CD14-positive monocyte (primary cell): ENCODE measurements around the gene EDN3. TPM values are rescaled to one million over a fixed set of nuclear protein-coding genes. Genes with fewer than 3 reads are reported as not detected.

Experiments used
- DNase-seq, 3 donors: peaks; one replicate each; pipeline ENCODE4 v3.0.0-alpha.2; 2011 to 2022
- H2AFZ ChIP-seq: 2 replicates; pipeline ENCODE4 v1.6.0; 2012; ENCODE audit warnings: mild to moderate bottlenecking, low read depth, low read length, inconsistent platforms; ENCODE audit not compliant: insufficient read depth, poor library complexity, severe bottlenecking
- H3K27ac ChIP-seq, 2 donors: 1 replicate in 1 of 2; 2 replicates in 1 of 2; pipeline ENCODE4 v1.5.1; 2012 to 2013; ENCODE audit warnings: low read length in 2 of 2, control low read depth in 1 of 2, inconsistent platforms in 1 of 2, low read depth in 1 of 2, mild to moderate bottlenecking in 1 of 2
- H3K27me3 ChIP-seq, 2 donors: one replicate each; pipeline versions ENCODE4 v1.6.0 to v1.6.1; 2011 to 2013; ENCODE audit warnings: low read length in 2 of 2; ENCODE audit not compliant: control insufficient read depth in 2 of 2, insufficient read depth in 2 of 2
- H3K36me3 ChIP-seq, 2 donors: replicated peaks in 1 of 2; 1 replicate in 1 of 2; 2 replicates in 1 of 2; pipeline versions ENCODE4 v1.5.1 to v1.6.1; 2012 to 2013; ENCODE audit warnings: low read length in 2 of 2, control low read depth in 1 of 2, inconsistent platforms in 1 of 2, mild to moderate bottlenecking in 1 of 2; ENCODE audit not compliant: insufficient read depth in 2 of 2, control insufficient read depth in 1 of 2
- H3K4me1 ChIP-seq, 2 donors: 1 replicate in 1 of 2; 2 replicates in 1 of 2; pipeline versions ENCODE4 v1.5.1 to v1.6.1; 2012 to 2013; ENCODE audit warnings: low read length in 2 of 2, control low read depth in 1 of 2, inconsistent platforms in 1 of 2, mild to moderate bottlenecking in 1 of 2, moderate library complexity in 1 of 2; ENCODE audit not compliant: insufficient read depth in 2 of 2, control insufficient read depth in 1 of 2
- H3K4me2 ChIP-seq: replicated peaks from 2 replicates; pipeline ENCODE3; 2012; ENCODE audit warnings: low read length, moderate library complexity, mild to moderate bottlenecking; ENCODE audit not compliant: poor library complexity, severe bottlenecking; ENCODE audit errors: extremely low read depth
- H3K4me3 ChIP-seq, 3 experiments: fragments of 200-600 bp in 1 of 3; sonication (generic) in 1 of 3; replicated peaks in 1 of 3; 1 replicate in 2 of 3; 2 replicates in 1 of 3; pipeline ENCODE4 v1.5.1; 2011 to 2013; ENCODE audit warnings: low read length in 3 of 3, mild to moderate bottlenecking in 3 of 3, control low read depth in 2 of 3, low read depth in 2 of 3, inconsistent platforms in 1 of 3, moderate library complexity in 1 of 3
- H3K79me2 ChIP-seq: 2 replicates; pipeline ENCODE4 v1.6.0; 2012; ENCODE audit warnings: mild to moderate bottlenecking, control low read depth, inconsistent platforms, low read length, moderate library complexity; ENCODE audit not compliant: insufficient read depth
- H3K9ac ChIP-seq: 2 replicates; pipeline ENCODE4 v1.6.0; 2017; ENCODE audit warnings: low read length, mild to moderate bottlenecking; ENCODE audit not compliant: insufficient read depth, poor library complexity, severe bottlenecking
- H3K9me3 ChIP-seq, 2 donors: replicated peaks in 1 of 2; 1 replicate in 1 of 2; 2 replicates in 1 of 2; pipeline versions ENCODE4 v1.5.1 to v1.6.1; 2012 to 2013; ENCODE audit warnings: low read length in 2 of 2, control low read depth in 1 of 2; ENCODE audit not compliant: control insufficient read depth in 1 of 2, insufficient read depth in 1 of 2
- H4K20me1 ChIP-seq: 2 replicates; pipeline ENCODE4 v1.6.0; 2012; ENCODE audit warnings: mild to moderate bottlenecking, low read length, control low read depth, moderate library complexity; ENCODE audit not compliant: insufficient read depth
- H3K27ac Mint-ChIP-seq, 7 donors: one replicate each; pipeline ENCODE4 v1.8.0; 2020; ENCODE audit warnings: mild to moderate bottlenecking in 7 of 7, mixed read lengths in 7 of 7, moderate library complexity in 6 of 7, inconsistent platforms in 2 of 7
- H3K27me3 Mint-ChIP-seq, 3 donors: one replicate each; pipeline ENCODE4 v1.8.0; 2021 to 2022; ENCODE audit warnings: low read depth in 3 of 3, mild to moderate bottlenecking in 3 of 3, mixed read lengths in 3 of 3, moderate library complexity in 3 of 3, inconsistent platforms in 1 of 3
- H3K36me3 Mint-ChIP-seq, 2 donors: one replicate each; pipeline ENCODE4 v1.8.0; 2020; ENCODE audit warnings: mixed read lengths in 2 of 2, inconsistent platforms in 1 of 2, mild to moderate bottlenecking in 1 of 2
- H3K4me1 Mint-ChIP-seq: one replicate; pipeline ENCODE4 v1.8.0; 2020; ENCODE audit warnings: mild to moderate bottlenecking, mixed read lengths
- H3K4me3 Mint-ChIP-seq, 2 donors: one replicate each; pipeline ENCODE4 v1.8.0; 2020; ENCODE audit warnings: mild to moderate bottlenecking in 2 of 2, mixed read lengths in 2 of 2, moderate library complexity in 1 of 2
- H3K9me3 Mint-ChIP-seq, 7 donors: one replicate each; pipeline ENCODE4 v1.8.0; 2020 to 2022; ENCODE audit warnings: mixed read lengths in 7 of 7, mild to moderate bottlenecking in 6 of 7, moderate library complexity in 6 of 7, inconsistent platforms in 2 of 7
- CTCF ChIP-seq: fragments of 200-600 bp; IDR thresholded peaks from one replicate; pipeline ENCODE4 v1.8.0; 2022; ENCODE audit warnings: antibody characterized with exemption, mild to moderate bottlenecking
- WGBS: methylation state at CpG from one replicate; pipeline ENCODE4 v1.1.5; 2013; ENCODE audit warnings: missing lambda C conversion rate; ENCODE audit not compliant: insufficient coverage; 5-methylcytosine and 5-hydroxymethylcytosine counted together
- intact Hi-C, 2 donors: fragments of 100-400 bp; cut with micrococcal nuclease; formaldehyde crosslinking; loops; one replicate each; pipeline versions ENCODE4 v1.15.0 to v1.15.1; 2023
- polyA plus RNA-seq, 3 donors: library from polyadenylated mRNA; depleted of rRNA in 1 of 3; unstranded in 2 of 3; stranded (reverse) in 1 of 3; fragments of 300-500 nt in 2 of 3; fragments of >200 nt in 1 of 3; fragmentation: Illumina TruSeq in 2 of 3; gene quantifications; 1 replicate in 2 of 3; 2 replicates in 1 of 3; pipeline ENCODE4 v1.2.3, GENCODE V29; 2012 to 2021

The EDN3 gene
- polyA plus RNA-seq, 3 donors: not detected

DNA sequence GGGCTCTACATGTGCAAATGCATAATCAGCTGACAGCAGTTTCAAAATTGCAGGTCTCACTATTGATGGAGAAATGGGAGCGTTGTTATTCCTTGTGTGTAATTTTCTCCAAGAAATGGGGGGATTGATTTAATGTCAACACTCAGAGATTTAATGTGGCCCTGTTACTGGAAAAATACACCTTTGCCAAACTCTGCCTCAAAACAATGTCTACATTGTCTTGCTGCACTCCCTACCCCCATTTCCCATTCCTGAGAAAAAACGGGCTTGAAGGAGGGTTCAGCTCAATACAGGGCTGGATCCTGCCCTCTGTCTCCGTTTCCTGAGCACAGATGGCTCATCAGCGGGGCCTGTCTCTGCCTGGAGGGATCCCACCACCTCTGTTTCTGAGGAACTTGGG lies 18.4 kb downstream of the EDN3 start:
- TF ChIP-seq CTCF: no peak
- H3K9ac ChIP-seq: no peak overlapping the region
- no peaks in the 10 kb centered on the region for H3K4me1 ChIP-seq
- no peaks in the 10 kb centered on the region for H3K9me3 ChIP-seq
- H3K4me1 Mint-ChIP-seq: no peaks in the 10 kb centered on the region
- no peak overlapping the region for H3K27ac Mint-ChIP-seq
- WGBS: 89% methylated on average over 3 of the region's 4 CpGs
- H3K27ac ChIP-seq: no peak overlapping the region
- no peak overlapping the region for H3K4me3 ChIP-seq
- H3K4me3 Mint-ChIP-seq: no peak overlapping the region
- peaks cover 2 to 7% (median 3%) of the 10 kb centered on the region in 3 donors for H3K27me3 Mint-ChIP-seq
- no peaks in the 10 kb centered on the region for H3K79me2 ChIP-seq
- no peak overlapping the region for H3K4me2 ChIP-seq
- no peak overlapping the region for H2AFZ ChIP-seq
- no peak for DNase-seq
- H3K27me3 ChIP-seq: no peaks in the 10 kb centered on the region
- H3K36me3 Mint-ChIP-seq: no peaks in the 10 kb centered on the region
- intact Hi-C loops: no loop called here
- H3K9me3 Mint-ChIP-seq: peaks cover 0 to 6% (median 0%) of the 10 kb centered on the region in 7 donors
- H4K20me1 ChIP-seq: no peaks in the 10 kb centered on the region
- no peaks in the 10 kb centered on the region for H3K36me3 ChIP-seq

DNA sequence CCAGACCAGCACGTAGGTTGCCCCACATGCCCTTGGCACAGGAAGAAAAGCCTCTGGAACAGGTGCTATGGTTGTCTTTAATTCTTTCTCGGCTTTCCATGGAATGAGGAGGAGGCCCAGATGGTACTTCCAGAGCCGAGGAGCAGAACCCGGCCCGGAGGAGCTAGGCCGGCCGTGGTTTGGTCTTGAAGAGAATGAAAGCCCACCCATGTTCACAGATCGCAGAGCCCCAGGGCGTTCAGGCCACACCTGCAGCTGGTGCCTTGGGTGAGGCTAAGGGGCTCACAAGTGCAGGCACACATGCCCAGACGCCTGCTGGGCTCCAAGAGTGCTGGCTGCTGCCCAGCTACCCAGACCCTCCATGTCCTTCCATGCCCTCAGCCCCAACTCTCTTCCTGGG lies 20.0 kb downstream of the EDN3 start:
- Histone ChIP-seq H3K36me3 (no peaks in the 10 kb centered on the region), H3K4me2 (no peak overlapping the region), H3K4me3 (no peak overlapping the region), H3K27me3 (no peaks in the 10 kb centered on the region), H3K9me3 (no peaks in the 10 kb centered on the region), H3K9ac (no peak overlapping the region), H3K4me1 (no peaks in the 10 kb centered on the region), H4K20me1 (no peaks in the 10 kb centered on the region), H2AFZ (no peak overlapping the region), H3K79me2 (no peaks in the 10 kb centered on the region), H3K27ac (no peak overlapping the region)
- no peak for TF ChIP-seq CTCF
- H3K27me3 Mint-ChIP-seq: peaks cover 3 to 7% (median 4%) of the 10 kb centered on the region in 3 donors
- 94% methylated on average over 9 of the region's 10 CpGs for WGBS
- H3K4me3 Mint-ChIP-seq: no peak overlapping the region
- no peaks in the 10 kb centered on the region for H3K9me3 Mint-ChIP-seq
- H3K36me3 Mint-ChIP-seq: no peaks in the 10 kb centered on the region
- no peaks in the 10 kb centered on the region for H3K4me1 Mint-ChIP-seq
- DNase-seq: no peak
- intact Hi-C loops: no loop called here
- H3K27ac Mint-ChIP-seq: no peak overlapping the region
